WTC11 (cell line): ENCODE results near the gene CAMTA1. TPM values are rescaled to one million over a fixed set of nuclear protein-coding genes. Genes with fewer than 3 reads are reported as not detected.

ENCODE experiments used
- ATAC-seq: fragments of 200-7000 bp; cut with Tn5 transposase; 2 replicates; pipeline ENCODE4 v1.10.0; 2021; ENCODE audit warnings: mild to moderate bottlenecking, moderate library complexity
- CTCF ChIA-PET: fragments of 300-600 bp; sonication (Branson Sonifier 250); formaldehyde crosslinking; loops from one replicate; lab custom pipeline; 2021; ENCODE audit warnings: antibody characterized with exemption; lab: Charles Lee
- POLR2A ChIA-PET: fragments of 350-600 bp; sonication (Branson Sonifier 250); formaldehyde crosslinking; loops from one replicate; lab custom pipeline; 2021; ENCODE audit warnings: antibody characterized with exemption; lab: Charles Lee
- DNase-seq: peaks from one replicate; pipeline ENCODE4 v3.0.0; 2021; ENCODE audit warnings: low spot score
- H3K27ac Mint-ChIP-seq: 2 replicates; pipeline ENCODE4 v1.8.0; 2021; ENCODE audit warnings: mixed read lengths
- H3K27me3 Mint-ChIP-seq: 2 replicates; pipeline ENCODE4 v1.8.0; 2021; ENCODE audit warnings: low read depth, mild to moderate bottlenecking, moderate library complexity, mixed read lengths
- H3K36me3 Mint-ChIP-seq: 2 replicates; pipeline ENCODE4 v1.8.0; 2021; ENCODE audit warnings: mixed read lengths
- H3K4me1 Mint-ChIP-seq: 2 replicates; pipeline ENCODE4 v1.8.0; 2022; ENCODE audit warnings: mixed read lengths
- H3K4me3 Mint-ChIP-seq: 2 replicates; pipeline ENCODE4 v1.8.0; 2021; ENCODE audit warnings: mild to moderate bottlenecking, moderate library complexity, mixed read lengths
- H3K9me3 Mint-ChIP-seq: 2 replicates; pipeline ENCODE4 v1.8.0; 2021; ENCODE audit warnings: mixed read lengths
- ATF1 ChIP-seq: sonication (generic); formaldehyde crosslinking; IDR thresholded peaks from 2 replicates; pipeline ENCODE4 v1.8.1; 2023; ENCODE audit warnings: mild to moderate bottlenecking, moderate library complexity, missing genetic modification reagents
- EMX1 ChIP-seq: fragments of 250-450 bp; sonication (Bioruptor Pico); IDR thresholded peaks from 2 replicates; pipeline ENCODE4 v1.8.0; 2021; ENCODE audit warnings: mild to moderate bottlenecking
- FOXJ3 ChIP-seq: sonication (generic); formaldehyde crosslinking; IDR thresholded peaks from 2 replicates; pipeline ENCODE4 v1.9.0; 2021; ENCODE audit warnings: missing genetic modification reagents, mild to moderate bottlenecking, borderline replicate concordance
- FOXK1 ChIP-seq: sonication (generic); formaldehyde crosslinking; IDR thresholded peaks from 2 replicates; pipeline ENCODE4 v1.8.0; 2022; ENCODE audit warnings: mild to moderate bottlenecking, moderate library complexity, missing genetic modification reagents
- NFATC4 ChIP-seq: fragments of 250-450 bp; sonication (Bioruptor Pico); IDR thresholded peaks from 2 replicates; pipeline ENCODE4 v1.9.0; 2021; ENCODE audit warnings: mild to moderate bottlenecking
- NFE2L1 ChIP-seq: sonication (generic); formaldehyde crosslinking; IDR thresholded peaks from 2 replicates; pipeline ENCODE4 v1.8.1; 2023; ENCODE audit warnings: missing genetic modification reagents
- NR1H2 ChIP-seq: sonication (generic); formaldehyde crosslinking; IDR thresholded peaks from 2 replicates; pipeline ENCODE4 v1.9.0; 2021; ENCODE audit warnings: mild to moderate bottlenecking, moderate library complexity, missing genetic modification reagents
- SP1 ChIP-seq: sonication (generic); formaldehyde crosslinking; conservative IDR thresholded peaks from 2 replicates; pipeline ENCODE4 v1.8.1; 2022; ENCODE audit warnings: missing genetic modification reagents
- TEAD1 ChIP-seq: sonication (generic); formaldehyde crosslinking; IDR thresholded peaks from 2 replicates; pipeline ENCODE4 v1.8.0; 2022; ENCODE audit warnings: mild to moderate bottlenecking, missing genetic modification reagents
- USF2 ChIP-seq: sonication (generic); formaldehyde crosslinking; IDR thresholded peaks from 2 replicates; pipeline ENCODE4 v1.8.1; 2023; ENCODE audit warnings: mild to moderate bottlenecking, missing genetic modification reagents, moderate library complexity
- ZBTB21 ChIP-seq: sonication (generic); formaldehyde crosslinking; IDR thresholded peaks from 2 replicates; pipeline ENCODE4 v1.8.1; 2023; ENCODE audit warnings: mild to moderate bottlenecking, missing genetic modification reagents, borderline replicate concordance
- ZNF121 ChIP-seq: sonication (generic); formaldehyde crosslinking; IDR thresholded peaks from 2 replicates; pipeline ENCODE4 v1.8.0; 2023; ENCODE audit warnings: missing genetic modification reagents
- ZNF416 ChIP-seq: fragments of 250-450 bp; sonication (Bioruptor Pico); IDR thresholded peaks from 2 replicates; pipeline ENCODE4 v1.9.0; 2021; ENCODE audit warnings: mild to moderate bottlenecking, inconsistent platforms
- ZNF425 ChIP-seq: fragments of 250-450 bp; sonication (Bioruptor Pico); conservative IDR thresholded peaks from 2 replicates; pipeline ENCODE4 v1.9.0; 2021; ENCODE audit warnings: mild to moderate bottlenecking
- total RNA-seq: library from RNA; stranded (reverse); gene quantifications from 3 replicates; pipeline ENCODE4 v1.2.3, GENCODE V29; 2021
- TF ChIP-seq, protein P1 (sequence below): sonication (generic); formaldehyde crosslinking; IDR thresholded peaks from 2 replicates; pipeline ENCODE4 v1.8.0; 2022; ENCODE audit warnings: mild to moderate bottlenecking, missing genetic modification reagents
- TF ChIP-seq, protein P2 (sequence below): fragments of 250-450 bp; sonication (Bioruptor Pico); IDR thresholded peaks from 2 replicates; pipeline ENCODE4 v1.9.0; 2021; ENCODE audit warnings: mild to moderate bottlenecking

CAMTA1 gene
- total RNA-seq, 1 experiment from 2014 or later: 86.4 TPM

DNA sequence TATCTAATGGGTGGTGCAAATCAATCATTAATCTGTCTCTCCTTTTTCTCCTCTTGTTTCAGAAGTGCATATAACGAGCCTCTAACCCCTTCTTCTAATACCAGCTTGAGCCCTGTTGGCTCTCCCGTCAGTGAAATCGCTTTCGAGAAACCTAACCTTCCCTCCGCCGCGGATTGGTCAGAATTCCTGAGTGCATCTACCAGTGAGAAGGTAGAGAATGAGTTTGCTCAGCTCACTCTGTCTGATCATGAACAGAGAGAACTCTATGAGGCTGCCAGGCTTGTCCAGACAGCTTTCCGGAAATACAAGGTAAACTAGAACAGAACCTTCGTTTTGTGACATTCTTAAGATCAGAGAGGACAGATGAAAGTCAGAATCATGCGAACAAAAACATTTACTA, 960.5 kb downstream of the CAMTA1 start (continued):
- no peak for TF ChIP-seq FOXK1 (CRISPR knock-in tag)
- TF ChIP-seq, protein P1, sequence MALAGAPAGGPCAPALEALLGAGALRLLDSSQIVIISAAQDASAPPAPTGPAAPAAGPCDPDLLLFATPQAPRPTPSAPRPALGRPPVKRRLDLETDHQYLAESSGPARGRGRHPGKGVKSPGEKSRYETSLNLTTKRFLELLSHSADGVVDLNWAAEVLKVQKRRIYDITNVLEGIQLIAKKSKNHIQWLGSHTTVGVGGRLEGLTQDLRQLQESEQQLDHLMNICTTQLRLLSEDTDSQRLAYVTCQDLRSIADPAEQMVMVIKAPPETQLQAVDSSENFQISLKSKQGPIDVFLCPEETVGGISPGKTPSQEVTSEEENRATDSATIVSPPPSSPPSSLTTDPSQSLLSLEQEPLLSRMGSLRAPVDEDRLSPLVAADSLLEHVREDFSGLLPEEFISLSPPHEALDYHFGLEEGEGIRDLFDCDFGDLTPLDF (CRISPR knock-in tag): no peak
- TF ChIP-seq TEAD1 (CRISPR knock-in tag): no peak
- no peak for TF ChIP-seq NFATC4
- TF ChIP-seq FOXJ3: no peak
- TF ChIP-seq, all 79 proteins: peak for 0

- H3K36me3 Mint-ChIP-seq: peaks cover 8% of the 10 kb centered on the region
- TF ChIP-seq USF2 (CRISPR knock-in tag) (no peak), NR1H2 (CRISPR knock-in tag) (no peak), ZNF425 (CRISPR knock-in tag) (no peak), ZNF121 (CRISPR knock-in tag) (no peak)
- TF ChIP-seq, protein P2, sequence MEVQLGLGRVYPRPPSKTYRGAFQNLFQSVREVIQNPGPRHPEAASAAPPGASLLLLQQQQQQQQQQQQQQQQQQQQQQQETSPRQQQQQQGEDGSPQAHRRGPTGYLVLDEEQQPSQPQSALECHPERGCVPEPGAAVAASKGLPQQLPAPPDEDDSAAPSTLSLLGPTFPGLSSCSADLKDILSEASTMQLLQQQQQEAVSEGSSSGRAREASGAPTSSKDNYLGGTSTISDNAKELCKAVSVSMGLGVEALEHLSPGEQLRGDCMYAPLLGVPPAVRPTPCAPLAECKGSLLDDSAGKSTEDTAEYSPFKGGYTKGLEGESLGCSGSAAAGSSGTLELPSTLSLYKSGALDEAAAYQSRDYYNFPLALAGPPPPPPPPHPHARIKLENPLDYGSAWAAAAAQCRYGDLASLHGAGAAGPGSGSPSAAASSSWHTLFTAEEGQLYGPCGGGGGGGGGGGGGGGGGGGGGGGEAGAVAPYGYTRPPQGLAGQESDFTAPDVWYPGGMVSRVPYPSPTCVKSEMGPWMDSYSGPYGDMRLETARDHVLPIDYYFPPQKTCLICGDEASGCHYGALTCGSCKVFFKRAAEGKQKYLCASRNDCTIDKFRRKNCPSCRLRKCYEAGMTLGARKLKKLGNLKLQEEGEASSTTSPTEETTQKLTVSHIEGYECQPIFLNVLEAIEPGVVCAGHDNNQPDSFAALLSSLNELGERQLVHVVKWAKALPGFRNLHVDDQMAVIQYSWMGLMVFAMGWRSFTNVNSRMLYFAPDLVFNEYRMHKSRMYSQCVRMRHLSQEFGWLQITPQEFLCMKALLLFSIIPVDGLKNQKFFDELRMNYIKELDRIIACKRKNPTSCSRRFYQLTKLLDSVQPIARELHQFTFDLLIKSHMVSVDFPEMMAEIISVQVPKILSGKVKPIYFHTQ (CRISPR knock-in tag): no peak
- TF ChIP-seq, all 79 proteins: peak for 0
- Mint-ChIP-seq H3K4me3 (no peak overlapping the region), H3K4me1 (peaks cover 10% of the 10 kb centered on the region), H3K27me3 (no peaks in the 10 kb centered on the region), H3K9me3 (no peaks in the 10 kb centered on the region), H3K27ac (no peak overlapping the region)
- ATAC-seq (no peak), DNase-seq (no peak)
- POLR2A ChIA-PET: no interaction called here
- CTCF ChIA-PET: interaction anchor here (0.6 to 8.9 kb wide), 2 partner anchors 79 to 568 kb away, joined by 4 to 502 read pairs; no protein-coding TSS in a partner anchor
These were observed 962.4 kb downstream of the CAMTA1 start for GRCh38 chr1:7747605-7748004.

DNA sequence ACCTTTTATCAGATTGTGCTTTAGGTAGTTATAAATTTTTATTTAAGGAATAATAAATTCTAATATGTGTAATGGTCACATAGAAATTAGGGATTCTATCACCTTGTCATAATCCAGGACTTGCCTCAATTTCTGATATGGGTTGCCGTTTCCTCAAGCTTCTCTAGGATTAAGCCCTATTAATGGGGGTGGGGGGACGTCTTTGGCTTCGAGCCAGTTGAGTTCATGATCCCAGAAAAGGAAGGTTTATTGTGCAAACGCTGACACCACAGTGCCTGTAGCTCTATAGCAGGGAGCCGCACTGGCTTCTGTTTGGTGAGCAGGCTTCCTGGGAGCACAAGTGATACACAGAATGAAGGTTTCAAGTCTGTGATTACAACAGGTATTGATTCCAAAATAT, 963.9 kb downstream of the CAMTA1 start:
- POLR2A ChIA-PET: no interaction called here
- CTCF ChIA-PET: interaction anchor here (8.9 kb wide), 1 partner anchor 80 kb away, joined by 502 read pairs; no protein-coding TSS in a partner anchor
- no peak for DNase-seq

More for the DNA sequence above, 963.9 kb downstream of the CAMTA1 start:
- Mint-ChIP-seq H3K27ac (no peak overlapping the region), H3K9me3 (no peaks in the 10 kb centered on the region), H3K4me3 (no peak overlapping the region), H3K4me1 (peaks cover 18% of the 10 kb centered on the region), H3K27me3 (no peaks in the 10 kb centered on the region), H3K36me3 (peaks cover 8% of the 10 kb centered on the region)
- no peak for TF ChIP-seq EMX1 (CRISPR knock-in tag)
- TF ChIP-seq, protein P1 (CRISPR knock-in tag): no peak
- no peak for TF ChIP-seq ATF1
- no peak for TF ChIP-seq NR1H2 (CRISPR knock-in tag)
- no peak for TF ChIP-seq ZNF416 (CRISPR knock-in tag)
- no peak for TF ChIP-seq SP1 (CRISPR knock-in tag)
- no peak for TF ChIP-seq NFE2L1 (CRISPR knock-in tag)
- no peak for TF ChIP-seq ZBTB21
- no peak for ATAC-seq
